ENCODE measurements around the gene GALNTL6.
"Not testable (repeated sequence)": the region's sequence is repeated elsewhere in the genome, so short reads cannot be mapped to it uniquely, and the experiment has no call there.

GALNTL6 gene

DNA sequence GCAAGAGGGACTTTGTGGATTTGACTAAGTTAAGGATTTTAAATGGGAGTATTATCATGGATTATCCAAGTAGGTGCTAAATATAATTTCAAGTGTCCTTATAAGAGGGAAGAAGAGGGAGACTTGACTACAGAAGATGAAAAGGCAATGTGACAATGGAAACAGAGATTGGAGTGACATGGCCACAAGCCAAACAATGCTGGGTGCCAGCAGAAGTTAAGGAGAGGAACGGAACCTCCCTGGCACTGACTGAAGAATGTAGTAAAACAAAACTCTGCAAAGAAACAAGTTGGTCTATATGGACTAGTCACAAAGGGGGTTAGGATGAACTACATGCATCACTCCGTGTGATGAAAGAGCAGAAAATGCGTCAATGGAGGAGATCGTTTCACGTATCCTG lies 959.6 kb downstream of the GALNTL6 start:
- no peak for DNase-seq

DNA sequence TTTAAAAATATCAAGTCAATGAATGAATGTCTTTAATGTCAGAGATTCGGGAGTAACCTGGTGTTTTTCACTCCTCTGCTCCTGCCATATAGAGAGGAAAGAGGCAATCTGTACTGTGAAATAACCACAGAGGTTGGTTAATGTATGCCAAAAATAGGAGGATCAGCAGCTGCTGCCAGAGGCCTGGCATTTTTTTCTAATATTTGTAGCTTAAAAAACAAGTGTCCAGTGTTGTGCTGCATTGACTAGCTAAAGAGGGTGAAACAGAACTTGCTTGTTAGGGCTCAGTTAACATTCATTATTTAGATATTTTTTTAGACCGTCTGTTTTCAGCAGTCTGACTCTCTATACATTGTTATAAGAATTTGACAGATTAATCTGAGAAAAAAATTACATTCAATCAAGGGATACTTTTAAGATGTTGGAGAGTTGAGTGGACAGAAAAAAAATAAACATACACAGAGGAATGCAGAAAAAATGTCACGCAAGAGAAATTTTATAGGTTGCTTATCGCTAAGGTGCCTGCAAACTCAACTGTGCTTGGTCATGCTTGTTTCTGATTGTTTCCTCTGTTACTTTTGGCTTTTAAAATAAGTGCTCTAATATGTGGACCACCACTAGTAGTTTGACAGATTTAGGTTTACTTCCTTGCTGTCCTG lies 963.1 kb downstream of the GALNTL6 start:
- no peak for DNase-seq

DNA sequence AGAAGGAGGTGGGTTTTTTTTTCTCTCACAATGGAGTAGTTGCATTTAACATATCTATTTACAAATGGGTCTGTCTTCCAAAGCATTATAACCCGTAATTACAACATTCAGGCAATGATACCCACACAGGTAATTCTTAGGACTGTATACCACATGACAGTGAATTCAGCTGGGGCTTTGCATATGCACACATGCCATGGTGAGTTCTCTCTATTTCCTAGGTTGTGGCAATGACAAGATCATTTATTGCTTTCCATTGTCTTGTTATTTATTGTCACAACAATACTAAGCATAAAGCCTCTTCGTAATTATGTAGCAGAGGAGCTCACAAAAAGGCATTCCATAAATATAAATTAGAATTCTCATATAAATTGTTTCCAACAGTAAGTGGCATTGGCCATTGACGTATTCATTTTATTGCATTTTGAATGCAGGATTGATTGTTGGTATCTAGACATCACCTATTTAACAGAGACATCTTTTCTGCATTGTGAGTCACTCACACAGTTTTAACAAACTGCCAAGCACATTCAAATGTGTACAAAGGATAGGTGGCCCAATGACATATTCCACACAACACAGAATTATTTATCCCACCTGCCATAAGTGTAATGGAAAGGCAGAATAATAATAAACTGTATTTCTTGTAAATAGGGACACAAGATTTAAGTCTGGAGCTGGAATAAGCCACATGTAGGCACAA lies 964.7 kb downstream of the GALNTL6 start:
- peak; percentile 54 for DNase-seq

DNA sequence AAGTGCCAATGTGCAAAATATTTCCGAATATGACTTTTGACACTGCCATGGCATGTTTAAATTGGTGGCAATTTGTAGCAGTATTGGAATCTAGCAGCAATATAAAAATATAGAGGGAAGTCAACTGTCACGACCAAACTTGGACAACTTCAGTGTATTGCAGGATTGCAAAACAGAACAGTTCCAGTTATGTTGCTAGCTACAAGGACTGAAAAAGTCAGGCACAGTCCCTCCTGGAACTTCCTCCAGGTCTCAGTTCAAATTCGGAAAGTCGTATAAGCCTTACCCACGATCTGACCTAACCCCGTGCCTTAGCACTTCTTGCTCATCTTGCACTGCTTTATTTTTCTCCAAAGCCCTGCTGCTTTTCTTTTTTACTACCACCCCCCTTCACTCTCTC lies 965.4 kb downstream of the GALNTL6 start:
- no peak for DNase-seq

DNA sequence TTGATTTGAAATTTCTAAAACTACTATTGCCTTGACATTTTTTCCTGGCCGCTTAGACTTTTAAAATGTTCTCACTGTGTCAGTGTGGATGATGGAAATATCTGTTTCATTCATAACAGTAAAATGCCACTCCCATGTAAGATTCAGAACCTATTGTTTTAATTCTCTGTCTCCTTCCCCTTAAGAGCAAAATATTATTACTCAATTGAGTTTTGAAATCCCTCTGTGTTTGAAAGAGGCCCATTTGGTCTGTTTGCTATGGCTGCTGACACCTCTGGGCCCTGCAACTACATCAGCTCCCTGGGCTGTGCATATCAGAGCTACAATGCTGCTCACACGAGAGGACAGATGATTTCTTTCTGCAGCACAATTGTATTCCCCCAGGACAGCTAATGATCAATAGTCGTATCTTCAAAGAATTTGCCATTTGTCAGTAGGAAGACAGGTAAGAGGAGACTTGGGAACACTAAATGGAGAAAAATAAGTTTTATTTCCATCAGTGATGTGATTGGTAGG lies 967.4 kb downstream of the GALNTL6 start:
- DNase-seq = no peak

DNA sequence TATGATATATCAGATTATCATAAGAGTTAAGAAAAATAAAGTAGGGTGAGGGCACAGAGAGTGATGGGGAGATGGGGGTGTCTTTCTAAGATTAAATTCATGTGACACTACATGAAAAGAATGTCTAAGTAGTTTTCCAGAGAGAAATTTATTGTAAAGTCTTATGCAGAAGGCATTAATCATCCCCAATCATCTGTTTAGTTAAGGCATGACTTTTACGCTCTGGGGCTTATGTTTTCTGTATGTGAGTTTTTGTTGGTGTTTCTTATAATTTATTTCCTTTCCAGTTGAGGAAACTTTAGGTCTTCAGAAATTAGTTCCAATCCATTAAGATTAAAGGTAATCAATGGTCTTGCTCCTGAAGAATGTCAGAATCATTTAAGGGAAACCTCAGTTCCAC lies 972.4 kb downstream of the GALNTL6 start:
- DNase-seq = no peak

DNA sequence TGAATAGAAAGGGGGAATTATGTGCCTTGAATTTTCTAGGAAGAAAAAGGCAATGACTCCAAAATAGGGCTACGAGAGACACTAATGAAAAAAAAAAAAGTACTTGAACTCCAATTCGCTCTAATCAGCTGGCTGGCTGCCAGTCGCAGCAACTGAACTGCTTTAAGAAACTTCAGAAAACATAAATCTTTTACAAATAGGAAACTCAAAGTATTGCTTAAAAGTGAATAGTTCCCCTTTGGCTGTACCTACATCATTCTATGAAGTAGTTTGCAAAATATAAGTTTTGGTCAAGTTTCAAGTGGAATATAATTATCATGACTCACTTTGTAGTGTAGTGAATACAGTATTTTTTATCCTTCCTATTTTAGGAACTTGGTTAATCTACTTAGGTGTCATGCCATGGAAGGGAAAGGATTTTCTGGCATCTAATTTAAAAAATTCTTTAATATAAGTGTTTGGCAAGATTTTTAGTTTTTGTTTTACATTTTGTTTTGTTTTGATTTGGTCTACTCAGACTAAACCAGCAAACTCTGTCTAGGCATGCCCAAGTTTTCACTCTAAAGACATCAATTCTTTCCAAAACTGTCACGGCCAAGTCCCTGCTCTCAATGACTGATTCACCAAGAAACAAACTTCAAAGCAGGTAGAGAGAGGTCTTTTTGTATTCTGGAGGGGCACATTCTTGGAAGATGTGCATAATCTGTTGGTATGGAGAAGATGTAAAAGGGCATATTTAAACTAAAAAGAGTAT lies 973.0 kb downstream of the GALNTL6 start:
- no peak for DNase-seq

DNA sequence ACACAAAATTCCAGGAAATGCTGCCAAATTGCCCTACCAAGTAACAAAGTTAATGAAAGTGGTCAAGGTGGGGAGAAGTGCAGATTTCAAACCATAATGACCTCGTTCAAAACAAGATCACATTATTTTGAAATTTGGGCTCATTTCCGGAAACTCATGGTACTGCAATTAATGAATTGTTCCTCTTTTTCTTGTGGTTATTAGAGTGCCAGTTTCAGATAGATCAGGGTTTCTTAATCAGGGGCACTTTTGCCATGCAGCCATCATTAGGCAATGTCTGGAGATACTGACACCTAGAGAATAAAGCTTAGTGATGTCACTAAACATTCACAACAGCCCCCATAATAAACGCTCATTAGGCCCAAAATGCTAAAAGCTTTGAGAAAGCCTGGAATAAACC lies 973.9 kb downstream of the GALNTL6 start:
- no peak for DNase-seq

DNA sequence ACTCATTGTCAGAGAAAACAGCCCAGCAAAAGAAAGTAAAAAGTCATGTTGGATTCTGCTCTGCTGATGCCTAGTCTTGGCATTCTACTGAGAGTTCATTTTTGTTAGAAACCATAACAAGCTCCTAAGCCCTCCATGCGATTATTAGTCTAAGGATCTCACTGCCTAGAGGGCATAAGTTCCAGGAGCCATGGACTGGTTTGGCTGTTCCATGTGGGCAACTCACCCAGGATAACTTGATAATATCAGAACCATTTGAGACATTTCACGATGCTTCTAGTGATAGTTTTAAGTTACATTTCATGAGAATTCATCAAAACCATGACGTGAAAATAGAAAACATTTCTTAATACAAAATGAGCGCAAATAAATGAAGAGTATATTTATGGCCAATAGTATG lies 978.6 kb downstream of the GALNTL6 start:
- DNase-seq = no peak

DNA sequence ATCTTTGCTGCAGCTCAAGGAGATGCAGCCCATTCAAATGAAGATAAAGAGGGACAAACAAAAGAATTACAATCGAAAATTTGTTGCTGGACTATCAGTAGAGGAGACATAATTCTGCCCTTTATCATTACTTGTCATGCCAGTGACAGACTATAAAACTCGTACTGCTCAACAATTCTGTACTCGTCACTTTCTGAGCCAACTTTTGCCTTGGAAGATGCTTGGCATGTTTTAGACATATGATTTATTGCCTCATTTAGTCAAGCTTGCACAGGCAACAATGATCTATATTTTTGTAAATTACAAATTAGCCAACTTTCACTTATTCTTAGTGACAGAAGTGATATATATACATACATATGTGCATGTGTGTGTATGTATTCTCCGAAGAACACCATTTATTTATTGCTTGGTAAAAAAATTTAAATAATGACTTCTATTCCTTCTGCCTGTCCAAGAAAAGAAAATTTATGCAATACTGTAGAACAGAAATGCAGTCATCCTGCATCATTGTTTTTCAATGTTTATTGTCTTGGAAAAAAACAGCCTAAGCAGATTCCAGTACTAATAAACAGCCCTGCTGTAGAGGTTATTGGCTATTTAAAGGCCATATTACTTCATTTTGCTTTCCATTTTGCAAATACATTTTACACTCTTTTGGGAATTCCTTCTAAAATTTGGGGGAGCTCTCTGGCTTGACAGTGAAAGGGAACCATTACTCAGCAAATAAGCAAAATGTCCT lies 980.5 kb downstream of the GALNTL6 start:
- no peak for DNase-seq

DNA sequence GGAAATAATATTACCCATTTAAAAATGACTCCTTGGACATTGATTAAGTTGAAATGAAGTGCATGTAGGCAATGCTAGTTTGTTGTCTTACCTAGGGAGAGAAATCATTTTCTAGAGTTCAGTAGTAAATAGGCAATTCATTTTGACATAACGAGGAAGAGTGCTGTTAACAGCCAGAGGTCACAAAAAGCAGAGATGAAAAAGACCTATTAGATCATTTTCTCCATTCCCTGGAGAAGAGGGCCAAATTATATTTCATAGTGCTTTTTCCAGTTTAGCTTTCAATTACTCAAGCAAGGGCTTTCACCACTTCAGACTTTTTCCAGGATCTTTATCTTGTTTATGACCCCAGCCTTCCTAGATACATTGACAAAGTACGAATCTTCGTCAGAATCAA lies 981.1 kb downstream of the GALNTL6 start:
- DNase-seq = no peak

DNA sequence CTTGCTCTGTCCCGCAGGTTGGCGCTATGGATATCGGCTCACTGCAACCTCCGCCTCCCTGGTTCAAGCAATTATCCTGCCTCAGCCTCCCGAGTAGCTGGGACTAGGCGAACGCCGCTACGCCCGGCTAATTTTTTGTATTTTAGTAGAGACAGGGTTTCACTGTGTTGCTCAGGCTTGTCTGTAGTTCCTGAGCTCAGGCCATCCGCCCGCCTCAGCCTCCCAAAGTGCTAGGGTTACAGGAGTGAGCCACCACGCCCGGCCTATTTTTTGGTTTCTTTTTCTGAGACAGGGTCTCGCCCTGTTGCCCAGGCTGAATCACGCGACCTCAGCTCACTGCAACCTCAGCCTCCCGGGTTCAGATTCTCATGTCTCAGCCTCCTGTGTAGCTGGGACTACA lies 984.1 kb downstream of the GALNTL6 start:
- not testable (repeated sequence) for DNase-seq

DNA sequence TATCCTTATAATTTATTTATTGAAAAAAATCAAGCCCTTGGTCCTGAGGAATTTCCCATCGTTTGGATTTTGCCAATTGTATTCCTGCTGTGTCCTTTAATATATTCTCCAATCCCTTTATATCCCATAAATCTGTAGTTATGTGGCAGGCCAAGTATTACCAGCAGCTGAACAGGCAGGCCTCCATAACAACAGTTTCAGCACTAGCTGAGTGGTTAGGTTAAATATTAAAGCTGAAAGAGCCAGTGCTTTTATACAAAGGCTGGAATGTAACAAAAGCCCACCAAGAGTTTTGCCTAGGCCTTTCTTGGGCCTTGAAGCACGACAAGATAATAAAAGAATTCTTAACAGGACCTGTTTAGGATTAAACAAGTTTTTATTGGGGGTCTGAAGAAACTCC lies 988.8 kb downstream of the GALNTL6 start:
- no peak for DNase-seq

DNA sequence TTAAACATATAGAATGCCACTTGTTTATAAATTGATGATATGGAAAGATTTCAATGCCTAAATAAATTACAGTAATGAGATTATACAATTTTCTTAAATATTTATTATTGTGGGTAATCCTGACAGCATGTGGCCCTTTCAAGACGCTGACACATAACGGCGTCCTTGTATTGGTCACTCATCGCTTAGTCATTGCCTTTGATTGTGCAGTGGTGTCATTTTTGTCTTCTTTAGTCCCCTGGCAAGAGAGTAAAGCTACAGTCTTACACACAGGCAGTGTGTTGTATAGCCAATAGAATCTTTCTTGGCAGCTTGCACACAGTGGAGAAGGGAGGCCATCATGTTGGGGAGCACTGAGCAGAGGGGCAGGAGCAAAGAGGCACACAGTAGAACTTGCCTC lies 993.6 kb downstream of the GALNTL6 start:
- DNase-seq = no peak

DNA sequence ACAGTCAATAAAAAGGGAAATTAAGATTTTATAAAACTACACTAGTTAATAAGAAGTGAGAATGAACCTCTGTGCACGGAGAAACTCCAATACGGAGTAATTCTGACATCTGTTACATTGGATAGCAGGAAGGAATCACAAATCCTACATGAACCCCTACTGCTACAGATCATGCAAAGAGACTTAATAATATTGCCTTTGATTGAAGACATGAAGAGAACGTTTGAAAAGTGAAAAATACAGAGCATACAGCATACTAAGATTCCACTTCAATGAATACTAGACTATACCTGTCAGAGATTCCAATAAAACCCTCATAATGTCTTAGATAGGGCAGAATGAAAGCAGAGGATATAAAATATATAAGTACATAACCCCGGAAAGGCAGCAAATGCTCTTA lies 995.0 kb downstream of the GALNTL6 start:
- no peak for DNase-seq

DNA sequence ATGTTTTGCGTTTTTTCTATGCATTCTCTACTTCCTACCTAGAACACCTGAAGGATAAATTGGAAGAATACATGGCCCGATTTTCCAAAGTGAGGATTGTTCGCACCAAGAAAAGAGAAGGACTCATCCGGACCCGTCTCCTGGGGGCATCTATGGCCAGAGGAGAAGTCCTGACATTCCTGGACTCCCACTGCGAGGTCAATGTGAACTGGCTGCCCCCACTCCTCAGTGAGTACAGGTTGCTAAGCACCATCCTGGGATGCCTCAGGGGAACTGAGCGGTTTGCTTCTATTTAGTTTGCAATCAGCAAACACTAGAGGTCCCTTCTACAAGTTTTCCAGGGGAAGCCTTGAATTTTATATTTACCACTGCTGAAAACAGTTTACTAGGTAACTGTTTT lies 996.1 kb downstream of the GALNTL6 start:
- DNase-seq = peak; percentile 71

DNA sequence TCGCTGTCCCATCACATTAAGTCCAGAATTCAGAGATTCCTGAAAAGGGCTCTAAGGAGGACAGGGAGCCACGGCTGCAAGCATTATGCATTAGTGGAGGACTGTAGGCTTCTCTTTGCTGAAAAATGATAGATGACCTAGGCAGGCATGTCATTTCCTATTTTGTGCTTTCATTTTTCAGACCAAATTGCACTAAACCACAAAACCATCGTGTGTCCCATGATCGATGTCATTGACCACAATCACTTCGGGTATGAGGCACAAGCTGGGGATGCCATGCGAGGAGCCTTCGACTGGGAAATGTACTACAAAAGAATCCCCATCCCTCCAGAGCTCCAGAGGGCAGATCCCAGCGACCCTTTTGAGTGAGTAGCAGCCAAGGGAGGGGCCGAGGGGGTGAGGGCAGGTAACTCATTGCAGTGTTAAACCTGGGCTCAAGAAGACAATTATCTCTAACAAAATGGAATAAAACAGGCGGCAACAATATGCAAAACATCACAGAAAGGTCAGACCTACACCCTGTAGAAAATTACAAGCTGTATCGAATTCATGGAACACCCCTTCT lies 1000.2 kb downstream of the GALNTL6 start:
- peak; percentile 19 for DNase-seq

DNA sequence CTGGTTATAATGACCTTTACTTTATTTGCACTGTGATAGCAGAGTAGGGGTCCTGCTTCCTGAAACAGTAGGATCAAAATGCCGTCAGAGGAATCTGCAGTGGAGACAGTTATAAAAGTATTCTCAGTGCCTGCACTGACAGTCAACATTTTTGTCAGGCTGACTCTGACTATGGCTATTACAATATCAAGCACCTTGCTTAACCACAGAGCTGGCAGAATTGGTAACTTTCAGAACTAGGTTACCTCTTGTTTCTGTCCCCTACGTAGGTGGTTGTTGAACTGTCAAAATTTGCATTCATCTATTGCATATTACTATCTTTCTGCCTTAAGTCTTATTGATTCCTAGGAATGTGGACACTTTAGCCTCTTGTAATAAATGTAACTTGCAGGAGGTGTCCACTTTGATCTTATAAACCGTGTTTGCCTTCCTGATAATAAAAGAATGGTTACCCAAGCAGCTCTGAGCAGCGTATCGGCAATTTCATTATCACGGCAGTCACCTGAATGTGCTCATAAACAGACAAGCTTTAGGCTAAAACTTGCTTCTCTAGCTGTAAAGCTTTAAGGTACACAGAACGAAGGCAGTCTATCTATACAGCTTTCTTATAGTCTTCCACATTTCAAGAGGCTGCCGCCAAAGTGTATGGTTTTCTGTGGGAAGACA lies 1002.4 kb downstream of the GALNTL6 start:
- DNase-seq = no peak

DNA sequence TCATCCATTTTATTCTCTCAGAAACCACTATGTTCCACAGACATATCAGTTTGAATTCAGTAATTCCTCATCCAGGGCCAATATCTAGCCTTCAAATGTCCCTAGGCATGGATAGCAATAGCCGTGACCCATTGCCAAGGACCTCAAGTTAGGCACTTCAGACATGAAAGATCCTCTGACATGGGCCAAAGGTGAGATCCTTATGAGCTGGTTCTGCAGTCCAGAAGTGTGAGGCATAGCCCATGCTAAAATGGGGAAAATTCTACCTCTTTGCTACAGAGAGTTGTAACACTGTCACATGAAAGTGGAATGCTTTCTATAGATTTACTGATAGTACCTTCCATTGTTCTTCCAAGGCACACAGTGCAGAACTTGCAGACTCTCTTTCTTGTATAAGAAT lies 1005.7 kb downstream of the GALNTL6 start:
- DNase-seq = no peak

DNA sequence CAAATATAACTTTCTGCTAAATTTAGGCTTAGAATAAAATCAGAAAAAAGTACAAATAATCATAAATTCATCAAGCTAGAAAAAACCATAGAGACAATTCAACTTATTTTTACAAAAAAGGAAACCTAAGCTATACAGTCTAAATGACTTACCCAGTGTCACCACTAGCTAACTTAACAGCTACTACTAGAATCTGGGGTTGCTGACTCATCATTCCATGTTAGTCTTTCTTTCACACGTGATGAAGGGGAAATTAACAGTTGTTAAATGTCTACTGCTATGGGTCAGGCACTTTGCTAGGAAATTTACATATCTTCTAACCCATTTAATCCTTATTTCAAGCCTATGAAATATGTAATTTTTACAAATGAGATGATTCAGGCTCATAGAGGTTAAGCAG lies 1006.1 kb downstream of the GALNTL6 start:
- DNase-seq = no peak

DNA sequence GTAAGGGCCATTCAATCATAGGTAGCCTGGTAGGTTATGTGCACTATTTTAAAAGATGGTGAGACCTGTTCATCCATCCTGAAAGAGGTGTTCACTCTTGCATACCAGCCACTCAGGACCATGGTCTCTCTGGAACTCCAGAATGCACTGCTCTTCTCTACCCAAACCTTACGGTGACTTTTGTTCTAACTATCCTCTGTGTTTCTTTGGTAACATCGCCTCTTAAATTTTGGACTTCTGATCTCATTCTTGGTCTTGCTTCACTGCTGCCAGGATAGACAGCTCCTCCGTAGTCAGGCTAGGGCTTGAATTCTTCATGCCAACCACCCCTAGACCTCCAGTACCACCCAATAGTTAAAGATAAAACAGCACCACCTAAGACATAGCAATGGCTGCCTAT lies 1009.1 kb downstream of the GALNTL6 start:
- no peak for DNase-seq

DNA sequence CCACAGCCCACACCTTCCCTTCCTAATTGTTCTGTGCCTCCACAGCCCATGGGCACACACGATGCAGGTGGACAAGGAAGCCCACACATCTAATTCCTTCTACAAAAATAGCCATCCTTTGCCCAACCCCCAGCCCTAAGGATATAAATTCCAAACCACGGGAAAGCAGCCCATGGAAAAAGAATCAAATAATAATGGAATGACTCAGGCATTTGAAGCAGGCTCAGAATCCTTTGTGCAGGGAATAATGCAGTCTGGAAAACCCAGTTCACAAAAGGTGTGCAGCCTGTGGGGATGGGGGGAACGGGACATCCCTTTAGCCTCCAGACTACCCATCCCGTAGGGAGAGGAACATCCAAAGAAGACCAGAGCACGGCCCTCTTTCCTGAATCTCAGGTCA lies 1013.1 kb downstream of the GALNTL6 start:
- no peak for DNase-seq
